Muscle of arm (tissue), 12 donors: ENCODE measurements around the gene VPS8. TPM values are rescaled to one million over a fixed set of nuclear protein-coding genes. Genes with fewer than 3 reads are reported as not detected.

Source experiments
- DNase-seq: peaks from one replicate; pipeline ENCODE4 v3.0.0-alpha.2; 2013
- polyA plus RNA-seq, 12 donors: library from polyadenylated mRNA; unstranded; fragments of 120-200 nt; gene quantifications; one replicate each; pipeline ENCODE4 v1.2.1, GENCODE V29; 2013; ENCODE audit not compliant: insufficient read length in 12 of 12

VPS8 gene
- polyA plus RNA-seq, 12 donors, result 59.3 to 141 (median 96.5) TPM; not detected in 1

DNA sequence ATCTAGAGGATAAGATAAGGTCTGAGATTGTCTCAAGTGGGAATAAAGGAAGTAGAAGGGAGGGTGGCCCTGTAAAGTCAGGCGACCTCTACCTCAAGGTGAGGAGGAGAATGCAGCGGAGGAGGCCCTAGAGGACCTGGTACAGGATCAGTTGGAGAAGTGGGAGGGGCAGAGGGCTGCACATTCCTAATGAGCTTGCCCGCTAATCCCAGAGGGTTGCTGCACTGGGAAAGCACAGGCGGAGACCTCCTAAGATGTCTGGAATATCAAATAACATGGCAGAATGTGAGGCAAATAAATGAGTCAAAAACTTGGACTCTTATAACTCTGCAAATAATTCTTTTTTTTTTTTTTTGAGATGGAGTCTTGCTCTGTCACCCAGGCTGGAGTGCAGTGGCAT lies 30.2 kb upstream of the VPS8 start:
- DNase-seq, result no peak

GRCh38 chr3:184783319-184783718 lies 28.6 kb upstream of the VPS8 start:
- DNase-seq, result no peak

GRCh38 chr3:184784731-184785500 lies 27.1 kb upstream of the VPS8 start:
- no peak for DNase-seq

GRCh38 chr3:184785890-184786279 lies 26.1 kb upstream of the VPS8 start:
- DNase-seq, result no peak

DNA sequence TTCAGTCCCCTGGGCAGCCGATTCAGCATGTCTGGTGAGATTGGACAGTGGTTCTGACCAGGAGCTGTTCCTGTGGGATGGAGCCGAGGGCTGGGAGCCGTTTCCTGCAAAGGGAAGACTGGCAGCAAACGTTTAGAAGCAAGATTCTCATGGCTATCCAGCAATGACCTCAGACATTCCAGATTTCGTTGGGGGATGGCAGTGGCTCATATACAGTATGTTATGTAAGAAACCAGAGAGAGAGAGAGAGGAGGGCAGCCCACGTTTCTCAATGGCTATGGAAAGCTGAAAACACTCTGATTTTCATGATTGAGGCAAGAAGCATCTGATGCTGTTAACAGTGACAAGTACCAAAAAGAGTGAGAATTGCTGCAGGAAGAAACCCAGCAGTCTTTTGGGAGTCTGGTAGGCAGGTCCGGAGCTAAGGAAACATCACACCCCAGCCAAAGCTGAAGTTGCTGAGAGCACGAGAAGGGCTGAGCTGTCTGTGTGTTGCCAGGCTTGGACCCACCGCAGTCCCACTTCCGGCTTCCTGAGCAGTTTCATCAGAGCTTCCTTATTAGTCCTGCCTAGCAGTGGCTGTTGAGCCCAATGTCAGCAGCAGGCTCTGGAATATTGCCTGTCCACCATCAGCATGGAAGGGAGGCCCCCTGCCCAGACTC lies 25.6 kb upstream of the VPS8 start:
- DNase-seq, result peak; percentile 79

DNA sequence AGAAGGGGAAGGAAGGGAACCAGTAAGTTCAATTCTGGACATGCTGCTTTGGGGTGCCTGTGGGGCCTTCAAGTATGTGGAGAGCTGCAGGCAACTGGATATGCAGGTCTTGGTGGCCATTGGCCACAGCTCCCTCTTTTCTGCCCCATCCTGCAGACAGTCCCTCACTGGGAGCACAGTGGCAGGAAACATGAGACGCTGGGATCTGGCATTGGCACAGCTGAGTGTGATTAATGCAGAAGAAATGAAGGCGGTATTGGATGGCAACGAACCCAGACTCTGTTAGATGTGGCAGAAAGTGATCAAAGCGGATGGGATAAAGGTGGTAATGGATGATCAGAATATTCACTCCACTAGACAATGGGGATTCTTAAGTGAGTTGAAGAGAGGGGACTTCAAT lies 23.2 kb upstream of the VPS8 start:
- no peak for DNase-seq

- no peak for DNase-seq
These were observed 22.5 kb upstream of the VPS8 start for GRCh38 chr3:184789314-184789998.

GRCh38 chr3:184791171-184791570 lies 20.8 kb upstream of the VPS8 start:
- DNase-seq, result no peak

- no peak for DNase-seq
These were observed 16.3 kb upstream of the VPS8 start for GRCh38 chr3:184795522-184796190.

- no peak for DNase-seq
These were observed 15.4 kb upstream of the VPS8 start for GRCh38 chr3:184796551-184796950.

GRCh38 chr3:184796954-184797353 lies 15.0 kb upstream of the VPS8 start:
- no peak for DNase-seq

DNA sequence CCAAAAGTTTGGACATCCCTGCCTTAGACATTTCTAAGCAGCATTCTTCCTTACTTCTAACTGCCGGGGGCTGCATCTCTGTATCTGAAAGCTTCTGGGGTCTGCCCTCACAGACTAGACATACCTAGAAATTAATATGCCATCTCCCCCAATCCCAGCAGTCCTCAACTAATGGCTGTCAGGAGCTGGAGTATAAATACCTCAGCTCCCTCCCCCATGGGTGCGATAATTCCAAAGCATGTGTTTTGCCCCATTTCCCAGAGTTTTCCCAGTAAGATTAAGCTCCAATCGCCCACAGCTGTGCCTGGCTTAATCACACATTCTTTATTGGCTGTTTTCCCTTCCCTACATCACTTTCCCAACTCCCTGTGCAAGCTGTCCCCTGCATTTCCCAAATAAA lies 13.8 kb upstream of the VPS8 start:
- DNase-seq, result no peak

GRCh38 chr3:184800349-184800930 lies 11.5 kb upstream of the VPS8 start:
- DNase-seq, result no peak

DNA sequence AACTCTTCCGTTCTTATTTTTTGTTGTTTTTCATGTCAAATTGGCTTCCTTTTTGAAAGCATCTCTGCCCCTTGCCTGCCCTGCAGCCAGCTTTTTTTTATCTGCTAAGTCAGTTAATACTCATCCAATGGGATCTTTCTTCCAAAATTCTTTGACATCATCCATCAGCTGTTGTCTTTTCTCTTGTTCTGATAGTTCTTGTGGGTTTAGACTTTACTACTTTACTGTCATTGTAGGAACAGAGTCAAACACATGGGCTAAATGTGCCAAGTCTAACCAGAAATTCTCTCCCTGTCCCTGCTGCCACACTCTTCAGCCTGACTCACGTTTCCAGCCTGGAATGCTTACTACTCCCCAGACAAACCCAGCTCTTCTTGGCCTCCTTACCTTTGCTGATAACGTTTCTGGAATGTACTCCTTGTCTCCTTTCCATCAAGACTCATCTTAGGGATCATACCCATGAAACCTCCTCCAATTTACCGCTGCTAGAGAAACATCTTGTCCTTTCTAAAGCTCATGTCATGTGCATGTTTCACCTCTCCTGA lies 10.7 kb upstream of the VPS8 start:
- no peak for DNase-seq

- DNase-seq, result no peak
These were observed 9.8 kb upstream of the VPS8 start for GRCh38 chr3:184802150-184802549.

- DNase-seq, result no peak
These were observed 7.2 kb upstream of the VPS8 start for GRCh38 chr3:184804801-184805200.

GRCh38 chr3:184805351-184806038 lies 6.5 kb upstream of the VPS8 start:
- no peak for DNase-seq

DNA sequence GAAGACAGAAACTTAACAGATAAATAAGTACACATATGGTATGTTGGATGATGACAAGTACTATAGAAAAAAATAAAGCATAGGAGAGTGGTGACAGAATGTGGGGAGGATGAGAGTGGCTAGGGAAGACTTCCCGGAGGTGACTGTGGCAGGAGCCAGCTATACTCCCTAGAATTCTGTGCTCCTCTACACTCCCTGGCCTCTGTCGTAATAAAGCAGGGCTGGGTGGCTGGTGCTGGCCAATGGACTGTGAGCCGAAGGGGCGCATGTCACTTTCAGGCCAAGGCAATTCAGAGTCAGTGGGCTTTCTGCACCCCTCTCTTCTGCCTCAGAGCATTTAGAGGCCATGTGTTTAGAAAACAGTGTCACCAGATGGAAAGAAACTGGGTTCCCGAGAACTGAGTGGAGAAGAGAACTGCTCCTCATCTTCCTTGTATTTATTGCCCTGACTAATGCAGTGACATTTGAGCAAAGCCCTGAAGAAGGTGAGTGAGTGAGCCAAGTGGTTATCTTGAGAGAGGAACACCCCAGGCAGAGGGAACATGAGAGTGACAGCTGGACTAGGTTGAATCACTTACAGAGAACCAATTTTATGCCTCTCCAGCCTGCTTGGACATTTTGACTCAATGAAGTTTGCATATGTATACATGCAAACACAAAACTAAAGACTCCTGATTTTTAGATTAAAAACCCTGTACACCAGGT lies 5.2 kb upstream of the VPS8 start:
- DNase-seq, result no peak

DNA sequence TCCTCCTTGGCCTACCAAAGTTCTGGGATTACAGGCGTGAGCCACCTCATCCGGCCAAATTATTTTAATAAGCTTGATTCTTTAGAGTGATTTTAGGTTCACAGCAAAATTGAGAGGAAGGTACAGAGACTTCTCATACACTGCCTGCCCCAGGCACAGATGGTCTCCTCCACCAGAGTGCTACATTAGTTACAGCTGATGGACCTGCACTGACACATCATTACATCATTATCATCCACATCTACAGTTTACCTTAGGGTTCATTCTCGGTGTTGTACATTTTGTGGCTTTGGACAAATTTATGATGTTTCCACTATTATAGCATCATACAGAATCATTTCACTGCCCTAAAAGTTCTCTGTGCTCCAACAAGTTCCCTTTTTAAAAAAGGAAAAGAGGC lies 4.4 kb upstream of the VPS8 start:
- no peak for DNase-seq

DNA sequence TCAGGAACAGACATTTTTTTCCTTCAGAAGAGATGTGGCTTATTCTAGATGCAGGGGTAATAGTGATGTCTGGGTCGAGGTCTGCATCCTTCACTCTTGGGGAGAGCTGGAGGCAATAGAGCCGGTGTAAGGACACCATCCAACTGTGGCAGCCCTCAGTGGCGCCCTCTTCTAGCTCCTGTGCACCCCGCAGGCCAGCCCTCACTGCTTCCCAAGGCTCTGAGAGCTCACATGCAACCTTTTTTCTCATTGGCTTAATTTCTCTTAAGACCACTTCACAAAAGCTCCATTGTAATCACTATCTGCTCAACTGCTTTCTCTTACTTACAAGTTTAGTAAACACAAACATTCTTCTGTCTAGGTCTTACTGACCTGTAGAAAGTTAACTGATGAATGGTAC lies 3.9 kb upstream of the VPS8 start:
- no peak for DNase-seq

DNA sequence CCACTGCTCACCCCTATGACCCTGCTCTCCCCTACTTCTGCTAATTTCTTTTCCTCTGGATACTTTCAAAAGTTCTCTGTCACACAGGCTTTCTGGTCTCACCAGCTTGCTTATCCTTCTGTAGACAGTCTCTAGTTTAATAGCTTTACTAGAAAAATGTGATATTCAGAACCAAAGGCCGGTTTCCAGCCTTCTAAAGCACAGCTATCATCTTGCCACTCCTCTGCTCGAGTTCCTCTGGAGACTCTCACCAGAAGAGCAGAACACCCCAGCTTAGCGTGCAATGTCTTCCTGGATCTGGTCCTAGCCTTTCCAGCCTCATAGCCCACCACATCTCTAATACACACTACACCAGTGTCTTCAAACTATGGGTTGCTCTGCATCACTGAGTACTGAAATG lies 1.8 kb upstream of the VPS8 start:
- DNase-seq, result no peak
